ENCODE measurements around the gene SELENOS. TPM values are rescaled to one million over a fixed set of nuclear protein-coding genes. Genes with fewer than 3 reads are reported as not detected.

Gene SELENOS
- total and polyA plus RNA-seq, 9 of the 15 experiments (the other 6 are each of a cell fraction or from before 2014, with no cell fraction given), result 24.9 to 57.4 (median 47.9) TPM

DNA sequence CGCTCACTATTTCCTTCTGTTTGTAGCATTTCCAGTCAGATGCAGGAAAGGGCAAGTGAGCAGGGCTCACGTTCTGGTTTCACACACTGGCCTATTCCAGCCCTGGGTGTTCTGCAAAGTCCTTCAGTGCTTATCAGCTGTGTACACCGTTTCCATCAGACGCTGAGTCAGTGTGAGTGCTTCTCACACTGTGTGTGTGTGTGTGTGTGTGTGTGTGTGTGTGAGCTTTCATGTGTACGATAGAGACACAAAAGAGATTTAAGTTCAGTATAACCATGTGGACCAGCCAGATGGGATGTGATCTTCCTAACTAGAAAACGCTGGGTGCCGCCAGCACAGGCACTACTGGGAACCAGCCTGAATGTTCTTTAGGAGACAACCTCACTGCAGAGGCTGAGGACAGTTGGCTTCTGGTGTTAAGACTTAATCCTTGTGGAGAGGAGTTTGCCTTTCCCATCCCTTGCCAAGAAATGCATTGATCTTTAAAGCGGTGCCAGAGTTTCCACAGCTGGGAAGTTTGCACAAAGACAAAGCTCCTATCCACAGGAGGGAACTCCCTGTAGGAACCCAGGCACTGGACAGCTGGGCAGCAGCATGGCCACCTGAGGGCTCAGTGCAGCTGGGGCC, 21.6 kb downstream of the SELENOS start (continued):
- TF ChIP-seq, protein P1, sequence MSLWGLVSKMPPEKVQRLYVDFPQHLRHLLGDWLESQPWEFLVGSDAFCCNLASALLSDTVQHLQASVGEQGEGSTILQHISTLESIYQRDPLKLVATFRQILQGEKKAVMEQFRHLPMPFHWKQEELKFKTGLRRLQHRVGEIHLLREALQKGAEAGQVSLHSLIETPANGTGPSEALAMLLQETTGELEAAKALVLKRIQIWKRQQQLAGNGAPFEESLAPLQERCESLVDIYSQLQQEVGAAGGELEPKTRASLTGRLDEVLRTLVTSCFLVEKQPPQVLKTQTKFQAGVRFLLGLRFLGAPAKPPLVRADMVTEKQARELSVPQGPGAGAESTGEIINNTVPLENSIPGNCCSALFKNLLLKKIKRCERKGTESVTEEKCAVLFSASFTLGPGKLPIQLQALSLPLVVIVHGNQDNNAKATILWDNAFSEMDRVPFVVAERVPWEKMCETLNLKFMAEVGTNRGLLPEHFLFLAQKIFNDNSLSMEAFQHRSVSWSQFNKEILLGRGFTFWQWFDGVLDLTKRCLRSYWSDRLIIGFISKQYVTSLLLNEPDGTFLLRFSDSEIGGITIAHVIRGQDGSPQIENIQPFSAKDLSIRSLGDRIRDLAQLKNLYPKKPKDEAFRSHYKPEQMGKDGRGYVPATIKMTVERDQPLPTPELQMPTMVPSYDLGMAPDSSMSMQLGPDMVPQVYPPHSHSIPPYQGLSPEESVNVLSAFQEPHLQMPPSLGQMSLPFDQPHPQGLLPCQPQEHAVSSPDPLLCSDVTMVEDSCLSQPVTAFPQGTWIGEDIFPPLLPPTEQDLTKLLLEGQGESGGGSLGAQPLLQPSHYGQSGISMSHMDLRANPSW (CRISPR knock-in tag; IDR thresholded peaks at IDR 0.05), result no peak
- TF ChIP-seq SMC3 (conservative IDR thresholded peaks at IDR 0.05; ENCODE audit: insufficient read depth, low read depth, low read length) (no peak), BCOR (IDR thresholded peaks at IDR 0.05) (peak; percentile 96), SRSF3 (IDR thresholded peaks at IDR 0.05; ENCODE audit: insufficient read depth, low read length) (no peak), ZNF644 (tag; IDR thresholded peaks at IDR 0.05; ENCODE audit: low read depth) (0 out of 2 replicates have a peak, but pooled peaks have one; percentile 47), ZNF212 (CRISPR knock-in tag; IDR thresholded peaks at IDR 0.05) (no peak), SETDB1 (IDR thresholded peaks at IDR 0.05; ENCODE audit: low read length) (no peak), SNIP1 (IDR thresholded peaks at IDR 0.05; ENCODE audit: low read depth) (no peak), ZNF12 (CRISPR knock-in tag; IDR thresholded peaks at IDR 0.05) (no peak), LEF1 (IDR thresholded peaks at IDR 0.05) (peak; percentile 89), ZNF143 (CRISPR knock-in tag; IDR thresholded peaks at IDR 0.05) (no peak), PURB (CRISPR knock-in tag; IDR thresholded peaks at IDR 0.05; ENCODE audit: low read depth) (no peak), SLC30A9 (CRISPR knock-in tag; IDR thresholded peaks at IDR 0.05) (no peak), JUN (IDR thresholded peaks at IDR 0.05; ENCODE audit: borderline replicate concordance, low read depth, low read length) (peak; percentile 90), JUN (CRISPR knock-in tag; IDR thresholded peaks at IDR 0.05; ENCODE audit: borderline replicate concordance) (no peak), ZFP36 (IDR thresholded peaks at IDR 0.05; ENCODE audit: low read depth, low read length, partially characterized antibody) (peak; percentile 39), NEUROD1 (IDR thresholded peaks at IDR 0.05; ENCODE audit: borderline replicate concordance, low read depth, low read length, partially characterized antibody) (peak; percentile 85), ZNF512 (tag; IDR thresholded peaks at IDR 0.05) (no peak), ZBED1 (IDR thresholded peaks at IDR 0.05) (no peak), RAD21 (CRISPR knock-in tag; conservative IDR thresholded peaks at IDR 0.05 in 1 of 2, IDR thresholded peaks at IDR 0.05 in 1 of 2) (peak; percentile 28 to 66; a peak in 3 of 4 replicates), PRMT5 (CRISPR knock-in tag; IDR thresholded peaks at IDR 0.05) (no peak)
- TF ChIP-seq, protein P2, sequence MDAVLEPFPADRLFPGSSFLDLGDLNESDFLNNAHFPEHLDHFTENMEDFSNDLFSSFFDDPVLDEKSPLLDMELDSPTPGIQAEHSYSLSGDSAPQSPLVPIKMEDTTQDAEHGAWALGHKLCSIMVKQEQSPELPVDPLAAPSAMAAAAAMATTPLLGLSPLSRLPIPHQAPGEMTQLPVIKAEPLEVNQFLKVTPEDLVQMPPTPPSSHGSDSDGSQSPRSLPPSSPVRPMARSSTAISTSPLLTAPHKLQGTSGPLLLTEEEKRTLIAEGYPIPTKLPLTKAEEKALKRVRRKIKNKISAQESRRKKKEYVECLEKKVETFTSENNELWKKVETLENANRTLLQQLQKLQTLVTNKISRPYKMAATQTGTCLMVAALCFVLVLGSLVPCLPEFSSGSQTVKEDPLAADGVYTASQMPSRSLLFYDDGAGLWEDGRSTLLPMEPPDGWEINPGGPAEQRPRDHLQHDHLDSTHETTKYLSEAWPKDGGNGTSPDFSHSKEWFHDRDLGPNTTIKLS (IDR thresholded peaks at IDR 0.05; ENCODE audit: borderline replicate concordance, low read depth), result peak; percentile 33; the same call in 1 of the 2 replicates
- TF ChIP-seq, protein P3, sequence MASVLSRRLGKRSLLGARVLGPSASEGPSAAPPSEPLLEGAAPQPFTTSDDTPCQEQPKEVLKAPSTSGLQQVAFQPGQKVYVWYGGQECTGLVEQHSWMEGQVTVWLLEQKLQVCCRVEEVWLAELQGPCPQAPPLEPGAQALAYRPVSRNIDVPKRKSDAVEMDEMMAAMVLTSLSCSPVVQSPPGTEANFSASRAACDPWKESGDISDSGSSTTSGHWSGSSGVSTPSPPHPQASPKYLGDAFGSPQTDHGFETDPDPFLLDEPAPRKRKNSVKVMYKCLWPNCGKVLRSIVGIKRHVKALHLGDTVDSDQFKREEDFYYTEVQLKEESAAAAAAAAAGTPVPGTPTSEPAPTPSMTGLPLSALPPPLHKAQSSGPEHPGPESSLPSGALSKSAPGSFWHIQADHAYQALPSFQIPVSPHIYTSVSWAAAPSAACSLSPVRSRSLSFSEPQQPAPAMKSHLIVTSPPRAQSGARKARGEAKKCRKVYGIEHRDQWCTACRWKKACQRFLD (CRISPR knock-in tag; IDR thresholded peaks at IDR 0.05), result no peak

Measured in K562 (cell line).